GM23338 (cell line): ENCODE data around the gene ACSL6. TPM values are rescaled to one million over a fixed set of nuclear protein-coding genes. Genes with fewer than 3 reads are reported as not detected.

Experiments used
- ATAC-seq: fragments of 200-7000 bp; cut with Tn5 transposase; 3 replicates; pipeline ENCODE4 v1.9.1; 2020
- DNase-seq: peaks from one replicate; pipeline ENCODE4 v3.0.0-alpha.2; 2015; ENCODE audit warnings: low spot score
- H2AFZ ChIP-seq: fragments of 200-600 bp; sonication (generic); 2 replicates; pipeline ENCODE4 v1.8.0; 2016; ENCODE audit warnings: antibody characterized with exemption, mild to moderate bottlenecking, moderate library complexity
- H3F3A ChIP-seq: fragments of 200-600 bp; sonication (generic); replicated peaks from 2 replicates; pipeline ENCODE4 v1.8.0; 2017; ENCODE audit warnings: antibody characterized with exemption, mixed run types, low read depth
- H3K27ac ChIP-seq: fragments of 200-600 bp; sonication (generic); 2 replicates; pipeline ENCODE4 v1.6.1; 2016; ENCODE audit warnings: low read depth
- H3K27me3 ChIP-seq: fragments of 200-600 bp; sonication (generic); 2 replicates; pipeline ENCODE4 v1.8.0; 2016; ENCODE audit warnings: mild to moderate bottlenecking, mixed run types, moderate library complexity; ENCODE audit not compliant: insufficient read depth
- H3K36me3 ChIP-seq: fragments of 200-600 bp; sonication (generic); 2 replicates; pipeline ENCODE4 v1.8.0; 2016; ENCODE audit warnings: mild to moderate bottlenecking; ENCODE audit not compliant: insufficient read depth
- H3K4me1 ChIP-seq: fragments of 200-600 bp; sonication (generic); 2 replicates; pipeline ENCODE4 v1.8.0; 2016; ENCODE audit warnings: mild to moderate bottlenecking, moderate library complexity; ENCODE audit not compliant: insufficient read depth
- H3K4me2 ChIP-seq: fragments of 200-600 bp; sonication (generic); 2 replicates; pipeline ENCODE4 v1.7.1; 2017; ENCODE audit warnings: mixed run types
- H3K4me3 ChIP-seq: fragments of 200-600 bp; sonication (generic); 2 replicates; pipeline ENCODE4 v1.6.1; 2016; ENCODE audit warnings: mixed run types
- H3K79me2 ChIP-seq: fragments of 200-600 bp; sonication (generic); replicated peaks from 2 replicates; pipeline ENCODE4 v1.8.0; 2017; ENCODE audit warnings: mild to moderate bottlenecking; ENCODE audit not compliant: insufficient read depth
- H3K9me2 ChIP-seq: fragments of 200-600 bp; sonication (generic); 2 replicates; pipeline ENCODE4 v1.8.0; 2017; ENCODE audit not compliant: insufficient read depth
- H4K20me1 ChIP-seq: fragments of 200-600 bp; sonication (generic); replicated peaks from 2 replicates; pipeline ENCODE4 v1.8.0; 2017; ENCODE audit warnings: mild to moderate bottlenecking; ENCODE audit not compliant: insufficient read depth
- H3K27ac Mint-ChIP-seq: 2 replicates; pipeline ENCODE4 v1.8.0; 2020; ENCODE audit warnings: inconsistent platforms, mild to moderate bottlenecking, moderate library complexity, mixed read lengths
- H3K27me3 Mint-ChIP-seq: 3 replicates; pipeline ENCODE4 v1.8.0; 2022; ENCODE audit warnings: low read depth, mild to moderate bottlenecking, moderate library complexity, mixed read lengths, inconsistent platforms; ENCODE audit not compliant: insufficient read depth, poor library complexity
- H3K36me3 Mint-ChIP-seq: 3 replicates; pipeline ENCODE4 v1.8.0; 2021; ENCODE audit warnings: low read depth, mild to moderate bottlenecking, inconsistent platforms, moderate library complexity, mixed read lengths
- H3K4me1 Mint-ChIP-seq: 3 replicates; pipeline ENCODE4 v1.8.0; 2020; ENCODE audit warnings: mild to moderate bottlenecking, inconsistent platforms, mixed read lengths
- H3K4me3 Mint-ChIP-seq: 3 replicates; pipeline ENCODE4 v1.8.0; 2021; ENCODE audit warnings: moderate library complexity, mild to moderate bottlenecking, inconsistent platforms, mixed read lengths
- H3K9me3 Mint-ChIP-seq: 3 replicates; pipeline ENCODE4 v1.8.0; 2020; ENCODE audit warnings: moderate library complexity, mild to moderate bottlenecking, inconsistent platforms, mixed read lengths
- CREB1 ChIP-seq: fragments of 250-450 bp; sonication (Bioruptor Pico); IDR thresholded peaks from 2 replicates; pipeline ENCODE4 v1.5.0; 2020; ENCODE audit warnings: low read depth, mild to moderate bottlenecking, moderate library complexity
- EZH2 ChIP-seq: fragments of 200-600 bp; sonication (generic); IDR thresholded peaks from one replicate; pipeline ENCODE4 v1.8.0; 2017; ENCODE audit warnings: antibody characterized with exemption, mild to moderate bottlenecking, low read depth; ENCODE audit not compliant: unreplicated experiment
- EZH2phosphoT487 ChIP-seq: fragments of 200-600 bp; sonication (generic); IDR thresholded peaks from one replicate; pipeline ENCODE4 v1.8.1; 2018; ENCODE audit warnings: antibody characterized with exemption; ENCODE audit not compliant: unreplicated experiment
- JUNB ChIP-seq: IDR thresholded peaks from one replicate; pipeline ENCODE4 v1.6.1; 2016; ENCODE audit warnings: antibody characterized with exemption; ENCODE audit not compliant: unreplicated experiment
- NANOG ChIP-seq: IDR thresholded peaks from 2 replicates; pipeline ENCODE4 v1.6.1; 2016; ENCODE audit warnings: antibody characterized with exemption, borderline replicate concordance
- POLR2AphosphoS5 ChIP-seq: IDR thresholded peaks from 2 replicates; pipeline ENCODE4 v1.6.1; 2016; ENCODE audit warnings: antibody characterized with exemption, low read depth
- STAT1 ChIP-seq: IDR thresholded peaks from one replicate; pipeline ENCODE4 v1.6.1; 2016; ENCODE audit warnings: antibody characterized with exemption; ENCODE audit not compliant: unreplicated experiment
- ZNF114 ChIP-seq: fragments of 250-450 bp; sonication (Bioruptor Pico); IDR thresholded peaks from 2 replicates; pipeline ENCODE4 v1.5.0; 2020; ENCODE audit warnings: mild to moderate bottlenecking, moderate library complexity
- ZNF331 ChIP-seq: fragments of 250-450 bp; sonication (Bioruptor Pico); IDR thresholded peaks from 2 replicates; pipeline ENCODE4 v1.5.0; 2020; ENCODE audit warnings: low read depth, mild to moderate bottlenecking, moderate library complexity
- polyA plus RNA-seq: library from polyadenylated mRNA; unstranded; fragments of >200 nt; fragmentation: Nextera tagmentation; extraction: Ambion mirVana; gene quantifications from 2 replicates; pipeline ENCODE4 v1.2.1, GENCODE V29; 2016
- total RNA-seq: library from RNA; depleted of rRNA; stranded (reverse); fragments of >200 nt; shearing (Covaris generic); gene quantifications from 2 replicates; pipeline ENCODE4 v1.2.3, GENCODE V29; 2014
- TF ChIP-seq, protein P1 (sequence below), 2 experiments: fragments of 200-600 bp in 1 of 2; sonication (generic) in 1 of 2; conservative IDR thresholded peaks; 2 replicates each; pipeline versions ENCODE4 v1.5.1 to v1.6.1; 2016 to 2017; ENCODE audit warnings: antibody characterized with exemption in 2 of 2, low read depth in 2 of 2, mild to moderate bottlenecking in 2 of 2, moderate library complexity in 1 of 2
- TF ChIP-seq, protein P2 (sequence below): IDR thresholded peaks from 2 replicates; pipeline ENCODE4 v1.6.1; 2016; ENCODE audit warnings: antibody characterized with exemption
- TF ChIP-seq, protein P3 (sequence below): fragments of 250-450 bp; sonication (Bioruptor Pico); IDR thresholded peaks from 2 replicates; pipeline ENCODE4 v1.5.0; 2020; ENCODE audit warnings: mild to moderate bottlenecking, moderate library complexity
- TF ChIP-seq, protein P4 (sequence below): IDR thresholded peaks from one replicate; pipeline ENCODE4 v1.6.1; 2018; ENCODE audit warnings: antibody characterized with exemption; ENCODE audit not compliant: unreplicated experiment

Gene ACSL6
- total and polyA plus RNA-seq, 2 experiments from 2014 or later, result 0.76 to 3.6 TPM

DNA sequence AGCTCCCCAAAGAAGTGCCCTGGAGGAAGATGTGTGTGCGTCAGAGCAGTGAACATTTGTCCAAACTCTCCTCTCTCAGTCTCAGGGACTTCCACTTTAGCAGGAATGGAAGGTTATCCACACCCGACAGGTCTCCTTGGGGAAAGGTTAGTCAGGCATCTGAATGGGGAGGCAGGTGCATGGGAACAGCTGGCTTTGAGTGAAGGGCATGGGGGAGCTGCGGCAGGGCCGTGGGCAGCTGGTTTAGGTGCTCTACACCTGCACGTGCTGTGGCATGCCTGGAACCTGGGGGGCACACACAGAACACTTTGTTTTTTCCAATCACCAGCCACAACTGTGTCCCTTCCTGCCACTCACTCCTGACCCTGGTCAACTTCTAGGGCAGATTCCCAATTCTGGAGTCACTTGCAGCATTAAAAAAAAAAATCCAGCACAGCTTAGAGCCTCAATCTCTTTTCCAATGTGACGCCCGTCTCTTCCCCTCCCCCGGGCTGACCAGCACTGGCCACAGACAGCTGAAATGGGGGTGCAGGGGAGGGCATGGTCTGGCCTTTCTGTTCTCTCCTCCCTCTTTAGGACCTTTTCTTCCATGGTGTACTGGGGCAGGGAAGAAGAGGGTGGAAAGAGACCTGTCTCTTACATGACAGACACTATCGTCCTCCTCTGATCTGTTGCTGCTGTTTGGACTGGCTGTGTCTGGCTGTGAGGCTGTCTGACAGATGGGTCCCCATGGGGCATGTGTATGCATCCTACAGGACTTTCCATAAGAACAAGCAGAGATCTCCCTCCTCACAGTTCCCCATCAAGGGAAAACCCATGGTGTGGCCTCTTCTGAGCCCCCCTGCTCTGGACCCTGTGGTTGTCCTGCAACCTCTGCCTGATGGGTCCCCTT is 39.4 kb upstream of the ACSL6 start:
- H3K27me3 ChIP-seq, result no peaks in the 10 kb centered on the region
- H3K4me3 Mint-ChIP-seq, result no peak overlapping the region
- no peak overlapping the region for H2AFZ ChIP-seq
- no peak overlapping the region for H3K4me3 ChIP-seq
- no peaks in the 10 kb centered on the region for H3K9me3 Mint-ChIP-seq
- H3K27me3 Mint-ChIP-seq, result no peaks in the 10 kb centered on the region
- H3K36me3 Mint-ChIP-seq, result no peaks in the 10 kb centered on the region
- no peak for DNase-seq
- no peak overlapping the region for H3K27ac Mint-ChIP-seq
- no peaks in the 10 kb centered on the region for H3K9me2 ChIP-seq
- no peaks in the 10 kb centered on the region for H3K79me2 ChIP-seq
- no peak for ATAC-seq
- no peaks in the 10 kb centered on the region; the same call in 1 of the 2 replicates for H3K36me3 ChIP-seq
- no peak overlapping the region for H3K4me2 ChIP-seq
- 0 out of 2 replicates have a peak, but pooled peaks cover 13% of the 10 kb centered on the region for H3K4me1 ChIP-seq
- H3K4me1 Mint-ChIP-seq, result peaks cover 13% of the 10 kb centered on the region
- no peak for TF ChIP-seq STAT1
- no peak for TF ChIP-seq ZNF331 (CRISPR knock-in tag)
- no peak for TF ChIP-seq ZNF114 (CRISPR knock-in tag)
- no peak for TF ChIP-seq EZH2
- TF ChIP-seq, protein P1, sequence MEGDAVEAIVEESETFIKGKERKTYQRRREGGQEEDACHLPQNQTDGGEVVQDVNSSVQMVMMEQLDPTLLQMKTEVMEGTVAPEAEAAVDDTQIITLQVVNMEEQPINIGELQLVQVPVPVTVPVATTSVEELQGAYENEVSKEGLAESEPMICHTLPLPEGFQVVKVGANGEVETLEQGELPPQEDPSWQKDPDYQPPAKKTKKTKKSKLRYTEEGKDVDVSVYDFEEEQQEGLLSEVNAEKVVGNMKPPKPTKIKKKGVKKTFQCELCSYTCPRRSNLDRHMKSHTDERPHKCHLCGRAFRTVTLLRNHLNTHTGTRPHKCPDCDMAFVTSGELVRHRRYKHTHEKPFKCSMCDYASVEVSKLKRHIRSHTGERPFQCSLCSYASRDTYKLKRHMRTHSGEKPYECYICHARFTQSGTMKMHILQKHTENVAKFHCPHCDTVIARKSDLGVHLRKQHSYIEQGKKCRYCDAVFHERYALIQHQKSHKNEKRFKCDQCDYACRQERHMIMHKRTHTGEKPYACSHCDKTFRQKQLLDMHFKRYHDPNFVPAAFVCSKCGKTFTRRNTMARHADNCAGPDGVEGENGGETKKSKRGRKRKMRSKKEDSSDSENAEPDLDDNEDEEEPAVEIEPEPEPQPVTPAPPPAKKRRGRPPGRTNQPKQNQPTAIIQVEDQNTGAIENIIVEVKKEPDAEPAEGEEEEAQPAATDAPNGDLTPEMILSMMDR (conservative IDR thresholded peaks at IDR 0.05; ENCODE audit: low read depth in 2 of 2), result no peak
- TF ChIP-seq CREB1 (CRISPR knock-in tag), result no peak
- TF ChIP-seq EZH2phosphoT487, result no peak
- TF ChIP-seq, protein P2, sequence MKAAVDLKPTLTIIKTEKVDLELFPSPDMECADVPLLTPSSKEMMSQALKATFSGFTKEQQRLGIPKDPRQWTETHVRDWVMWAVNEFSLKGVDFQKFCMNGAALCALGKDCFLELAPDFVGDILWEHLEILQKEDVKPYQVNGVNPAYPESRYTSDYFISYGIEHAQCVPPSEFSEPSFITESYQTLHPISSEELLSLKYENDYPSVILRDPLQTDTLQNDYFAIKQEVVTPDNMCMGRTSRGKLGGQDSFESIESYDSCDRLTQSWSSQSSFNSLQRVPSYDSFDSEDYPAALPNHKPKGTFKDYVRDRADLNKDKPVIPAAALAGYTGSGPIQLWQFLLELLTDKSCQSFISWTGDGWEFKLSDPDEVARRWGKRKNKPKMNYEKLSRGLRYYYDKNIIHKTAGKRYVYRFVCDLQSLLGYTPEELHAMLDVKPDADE, result no peak
- TF ChIP-seq JUNB, result no peak
- TF ChIP-seq NANOG, result no peak
- TF ChIP-seq POLR2AphosphoS5, result no peak
- TF ChIP-seq, protein P3, sequence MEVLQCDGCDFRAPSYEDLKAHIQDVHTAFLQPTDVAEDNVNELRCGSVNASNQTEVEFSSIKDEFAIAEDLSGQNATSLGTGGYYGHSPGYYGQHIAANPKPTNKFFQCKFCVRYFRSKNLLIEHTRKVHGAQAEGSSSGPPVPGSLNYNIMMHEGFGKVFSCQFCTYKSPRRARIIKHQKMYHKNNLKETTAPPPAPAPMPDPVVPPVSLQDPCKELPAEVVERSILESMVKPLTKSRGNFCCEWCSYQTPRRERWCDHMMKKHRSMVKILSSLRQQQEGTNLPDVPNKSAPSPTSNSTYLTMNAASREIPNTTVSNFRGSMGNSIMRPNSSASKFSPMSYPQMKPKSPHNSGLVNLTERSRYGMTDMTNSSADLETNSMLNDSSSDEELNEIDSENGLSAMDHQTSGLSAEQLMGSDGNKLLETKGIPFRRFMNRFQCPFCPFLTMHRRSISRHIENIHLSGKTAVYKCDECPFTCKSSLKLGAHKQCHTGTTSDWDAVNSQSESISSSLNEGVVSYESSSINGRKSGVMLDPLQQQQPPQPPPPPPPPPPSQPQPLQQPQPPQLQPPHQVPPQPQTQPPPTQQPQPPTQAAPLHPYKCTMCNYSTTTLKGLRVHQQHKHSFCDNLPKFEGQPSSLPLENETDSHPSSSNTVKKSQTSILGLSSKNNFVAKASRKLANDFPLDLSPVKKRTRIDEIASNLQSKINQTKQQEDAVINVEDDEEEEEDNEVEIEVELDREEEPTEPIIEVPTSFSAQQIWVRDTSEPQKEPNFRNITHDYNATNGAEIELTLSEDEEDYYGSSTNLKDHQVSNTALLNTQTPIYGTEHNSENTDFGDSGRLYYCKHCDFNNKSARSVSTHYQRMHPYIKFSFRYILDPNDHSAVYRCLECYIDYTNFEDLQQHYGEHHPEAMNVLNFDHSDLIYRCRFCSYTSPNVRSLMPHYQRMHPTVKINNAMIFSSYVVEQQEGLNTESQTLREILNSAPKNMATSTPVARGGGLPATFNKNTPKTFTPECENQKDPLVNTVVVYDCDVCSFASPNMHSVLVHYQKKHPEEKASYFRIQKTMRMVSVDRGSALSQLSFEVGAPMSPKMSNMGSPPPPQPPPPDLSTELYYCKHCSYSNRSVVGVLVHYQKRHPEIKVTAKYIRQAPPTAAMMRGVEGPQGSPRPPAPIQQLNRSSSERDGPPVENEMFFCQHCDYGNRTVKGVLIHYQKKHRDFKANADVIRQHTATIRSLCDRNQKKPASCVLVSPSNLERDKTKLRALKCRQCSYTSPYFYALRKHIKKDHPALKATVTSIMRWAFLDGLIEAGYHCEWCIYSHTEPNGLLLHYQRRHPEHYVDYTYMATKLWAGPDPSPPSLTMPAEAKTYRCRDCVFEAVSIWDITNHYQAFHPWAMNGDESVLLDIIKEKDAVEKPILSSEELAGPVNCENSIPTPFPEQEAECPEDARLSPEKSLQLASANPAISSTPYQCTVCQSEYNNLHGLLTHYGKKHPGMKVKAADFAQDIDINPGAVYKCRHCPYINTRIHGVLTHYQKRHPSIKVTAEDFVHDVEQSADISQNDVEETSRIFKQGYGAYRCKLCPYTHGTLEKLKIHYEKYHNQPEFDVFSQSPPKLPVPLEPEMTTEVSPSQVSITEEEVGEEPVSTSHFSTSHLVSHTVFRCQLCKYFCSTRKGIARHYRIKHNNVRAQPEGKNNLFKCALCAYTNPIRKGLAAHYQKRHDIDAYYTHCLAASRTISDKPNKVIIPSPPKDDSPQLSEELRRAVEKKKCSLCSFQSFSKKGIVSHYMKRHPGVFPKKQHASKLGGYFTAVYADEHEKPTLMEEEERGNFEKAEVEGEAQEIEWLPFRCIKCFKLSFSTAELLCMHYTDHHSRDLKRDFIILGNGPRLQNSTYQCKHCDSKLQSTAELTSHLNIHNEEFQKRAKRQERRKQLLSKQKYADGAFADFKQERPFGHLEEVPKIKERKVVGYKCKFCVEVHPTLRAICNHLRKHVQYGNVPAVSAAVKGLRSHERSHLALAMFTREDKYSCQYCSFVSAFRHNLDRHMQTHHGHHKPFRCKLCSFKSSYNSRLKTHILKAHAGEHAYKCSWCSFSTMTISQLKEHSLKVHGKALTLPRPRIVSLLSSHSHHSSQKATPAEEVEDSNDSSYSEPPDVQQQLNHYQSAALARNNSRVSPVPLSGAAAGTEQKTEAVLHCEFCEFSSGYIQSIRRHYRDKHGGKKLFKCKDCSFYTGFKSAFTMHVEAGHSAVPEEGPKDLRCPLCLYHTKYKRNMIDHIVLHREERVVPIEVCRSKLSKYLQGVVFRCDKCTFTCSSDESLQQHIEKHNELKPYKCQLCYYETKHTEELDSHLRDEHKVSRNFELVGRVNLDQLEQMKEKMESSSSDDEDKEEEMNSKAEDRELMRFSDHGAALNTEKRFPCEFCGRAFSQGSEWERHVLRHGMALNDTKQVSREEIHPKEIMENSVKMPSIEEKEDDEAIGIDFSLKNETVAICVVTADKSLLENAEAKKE (CRISPR knock-in tag), result no peak
- TF ChIP-seq, protein P4, sequence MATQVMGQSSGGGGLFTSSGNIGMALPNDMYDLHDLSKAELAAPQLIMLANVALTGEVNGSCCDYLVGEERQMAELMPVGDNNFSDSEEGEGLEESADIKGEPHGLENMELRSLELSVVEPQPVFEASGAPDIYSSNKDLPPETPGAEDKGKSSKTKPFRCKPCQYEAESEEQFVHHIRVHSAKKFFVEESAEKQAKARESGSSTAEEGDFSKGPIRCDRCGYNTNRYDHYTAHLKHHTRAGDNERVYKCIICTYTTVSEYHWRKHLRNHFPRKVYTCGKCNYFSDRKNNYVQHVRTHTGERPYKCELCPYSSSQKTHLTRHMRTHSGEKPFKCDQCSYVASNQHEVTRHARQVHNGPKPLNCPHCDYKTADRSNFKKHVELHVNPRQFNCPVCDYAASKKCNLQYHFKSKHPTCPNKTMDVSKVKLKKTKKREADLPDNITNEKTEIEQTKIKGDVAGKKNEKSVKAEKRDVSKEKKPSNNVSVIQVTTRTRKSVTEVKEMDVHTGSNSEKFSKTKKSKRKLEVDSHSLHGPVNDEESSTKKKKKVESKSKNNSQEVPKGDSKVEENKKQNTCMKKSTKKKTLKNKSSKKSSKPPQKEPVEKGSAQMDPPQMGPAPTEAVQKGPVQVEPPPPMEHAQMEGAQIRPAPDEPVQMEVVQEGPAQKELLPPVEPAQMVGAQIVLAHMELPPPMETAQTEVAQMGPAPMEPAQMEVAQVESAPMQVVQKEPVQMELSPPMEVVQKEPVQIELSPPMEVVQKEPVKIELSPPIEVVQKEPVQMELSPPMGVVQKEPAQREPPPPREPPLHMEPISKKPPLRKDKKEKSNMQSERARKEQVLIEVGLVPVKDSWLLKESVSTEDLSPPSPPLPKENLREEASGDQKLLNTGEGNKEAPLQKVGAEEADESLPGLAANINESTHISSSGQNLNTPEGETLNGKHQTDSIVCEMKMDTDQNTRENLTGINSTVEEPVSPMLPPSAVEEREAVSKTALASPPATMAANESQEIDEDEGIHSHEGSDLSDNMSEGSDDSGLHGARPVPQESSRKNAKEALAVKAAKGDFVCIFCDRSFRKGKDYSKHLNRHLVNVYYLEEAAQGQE, result no peak
- no peak overlapping the region for H3K27ac ChIP-seq
- no peaks in the 10 kb centered on the region for H4K20me1 ChIP-seq
- H3F3A ChIP-seq, result no peaks in the 10 kb centered on the region
